HEK293T (cell line): ENCODE measurements around the gene ITLN1.

Experiments used
- CTCF ChIA-PET: fragments of 350-600 bp; formaldehyde crosslinking; extraction: SDS; loops from one replicate; lab custom pipeline; 2021; ENCODE audit warnings: antibody characterized with exemption, inconsistent platforms; lab: Yijun Ruan, JAX
- POLR2A ChIA-PET: fragments of 350-600 bp; formaldehyde crosslinking; extraction: SDS; loops from one replicate; lab custom pipeline; 2020; ENCODE audit warnings: antibody characterized with exemption, inconsistent platforms; lab: Yijun Ruan, JAX
- DNase-seq: peaks from one replicate; pipeline ENCODE4 v3.0.0; 2012; ENCODE audit warnings: mixed read lengths; ENCODE audit errors: extremely low spot score
- ARNT ChIP-seq: fragments of 450-650 bp; IDR thresholded peaks from 2 replicates; pipeline ENCODE4 v1.6.1; 2017; ENCODE audit warnings: mild to moderate bottlenecking
- BHLHE40 ChIP-seq: fragments of 450-650 bp; IDR thresholded peaks from 2 replicates; pipeline ENCODE4 v1.6.1; 2016; ENCODE audit warnings: mild to moderate bottlenecking, moderate library complexity, borderline replicate concordance
- CTBP1 ChIP-seq: fragments of 450-650 bp; IDR thresholded peaks from 2 replicates; pipeline ENCODE4 v1.6.1; 2016; ENCODE audit warnings: borderline replicate concordance
- ELF4 ChIP-seq: fragments of 450-650 bp; IDR thresholded peaks from 2 replicates; pipeline ENCODE4 v1.6.1; 2017; ENCODE audit warnings: antibody characterized with exemption
- FOXA1 ChIP-seq: fragments of 450-650 bp; IDR thresholded peaks from 2 replicates; pipeline ENCODE4 v1.6.1; 2016; ENCODE audit warnings: mild to moderate bottlenecking
- FOXK2 ChIP-seq: fragments of 450-650 bp; IDR thresholded peaks from 2 replicates; pipeline ENCODE4 v1.6.1; 2016; ENCODE audit warnings: mild to moderate bottlenecking
- FOXM1 ChIP-seq: fragments of 450-650 bp; IDR thresholded peaks from 2 replicates; pipeline ENCODE4 v1.6.1; 2017; ENCODE audit warnings: mild to moderate bottlenecking, borderline replicate concordance
- HDGF ChIP-seq: fragments of 450-650 bp; IDR thresholded peaks from 2 replicates; pipeline ENCODE4 v1.6.1; 2017; ENCODE audit warnings: antibody characterized with exemption, borderline replicate concordance
- L3MBTL2 ChIP-seq: fragments of 450-650 bp; conservative IDR thresholded peaks from 2 replicates; pipeline ENCODE4 v1.6.1; 2016; ENCODE audit warnings: mild to moderate bottlenecking
- LEF1 ChIP-seq: fragments of 450-650 bp; IDR thresholded peaks from 2 replicates; pipeline ENCODE4 v1.6.1; 2017; ENCODE audit warnings: mild to moderate bottlenecking, borderline replicate concordance
- NFRKB ChIP-seq: fragments of 450-650 bp; IDR thresholded peaks from 2 replicates; pipeline ENCODE4 v1.6.1; 2016; ENCODE audit warnings: mild to moderate bottlenecking, moderate library complexity
- PKNOX1 ChIP-seq: fragments of 450-650 bp; IDR thresholded peaks from 2 replicates; pipeline ENCODE4 v1.6.1; 2016
- SP1 ChIP-seq: fragments of 450-650 bp; IDR thresholded peaks from 2 replicates; pipeline ENCODE4 v1.6.1; 2017
- SUZ12 ChIP-seq: fragments of 450-650 bp; IDR thresholded peaks from 2 replicates; pipeline ENCODE4 v1.6.1; 2016; ENCODE audit warnings: mild to moderate bottlenecking
- TARDBP ChIP-seq: fragments of 450-650 bp; IDR thresholded peaks from 2 replicates; pipeline ENCODE4 v1.6.1; 2016
- ZNF384 ChIP-seq: fragments of 450-650 bp; IDR thresholded peaks from 2 replicates; pipeline ENCODE4 v1.6.1; 2016

The ITLN1 gene

GRCh38 chr1:160862203-160863060 is 22.5 kb downstream of the ITLN1 start, which contains the start of gene CD244:
TSS of gene CD244 (minus strand) at chr1:160862887. CDS start at chr1:160862677, 210 bp downstream.
- CTCF ChIA-PET: no interaction called here
- TF ChIP-seq LEF1 (no peak), FOXK2 (no peak), SP1 (no peak), FOXM1 (no peak), TARDBP (no peak), BHLHE40 (no peak), SUZ12 (no peak), ARNT (no peak), FOXA1 (no peak), HDGF (no peak), ELF4 (no peak), NFRKB (no peak), L3MBTL2 (no peak), ZNF384 (no peak), CTBP1 (no peak), PKNOX1 (no peak)
- no peak for DNase-seq
- POLR2A ChIA-PET: no interaction called here

DNA sequence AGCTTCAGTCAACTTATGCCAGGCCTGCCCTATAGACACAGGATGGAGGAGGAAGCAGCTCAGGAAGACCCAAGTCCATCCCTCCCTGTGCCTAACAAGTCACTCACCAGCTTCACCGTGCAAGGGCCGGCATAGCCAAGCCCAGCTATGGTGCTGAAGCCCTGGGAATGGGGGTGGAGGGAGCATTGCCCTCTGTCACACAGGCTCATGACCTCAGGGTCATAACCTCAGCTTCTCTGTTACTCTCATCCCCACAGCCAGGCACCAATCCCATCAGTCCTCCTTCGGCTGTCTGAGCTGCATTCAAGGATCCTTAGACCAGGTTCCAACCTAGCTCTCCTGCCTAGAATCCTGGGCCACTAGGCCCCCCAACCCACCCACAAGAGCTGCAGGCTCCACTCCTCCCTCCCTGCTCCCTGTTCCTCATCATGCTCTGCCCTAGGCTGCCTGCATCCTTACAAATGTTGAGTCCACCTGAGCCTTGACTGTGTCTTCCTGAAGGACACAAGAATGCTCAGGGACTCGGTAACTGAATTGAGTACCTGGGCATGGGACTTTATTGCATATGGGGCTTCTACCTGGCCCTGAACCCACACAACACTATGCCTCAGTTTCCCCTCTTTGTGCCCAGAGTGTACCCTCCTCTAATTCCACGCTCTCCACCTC is 24.0 kb downstream of the ITLN1 start:
- ChIA-PET CTCF (no interaction called here), POLR2A (no interaction called here)
- TF ChIP-seq NFRKB (no peak), SP1 (no peak), BHLHE40 (no peak), FOXM1 (no peak), ELF4 (no peak), L3MBTL2 (no peak), HDGF (no peak), FOXA1 (no peak), ARNT (no peak), TARDBP (no peak), ZNF384 (no peak)
- no peak for DNase-seq

- no peak for DNase-seq
- POLR2A ChIA-PET: no interaction called here
- CTCF ChIA-PET: no interaction called here
- TF ChIP-seq ZNF384 (no peak), SUZ12 (no peak), HDGF (no peak), BHLHE40 (no peak)
Observed at GRCh38 chr1:160859166-160859565, 25.8 kb downstream of the ITLN1 start.

GRCh38 chr1:160858507-160858906 is 26.5 kb downstream of the ITLN1 start:
- no peak for DNase-seq
- ChIA-PET POLR2A (no interaction called here), CTCF (no interaction called here)
- TF ChIP-seq SP1 (no peak), NFRKB (no peak), FOXK2 (no peak), SUZ12 (no peak), ELF4 (no peak), L3MBTL2 (no peak), CTBP1 (no peak), HDGF (no peak), BHLHE40 (no peak), LEF1 (no peak), ZNF384 (no peak), ARNT (no peak), FOXM1 (no peak), TARDBP (no peak), FOXA1 (no peak), PKNOX1 (no peak)

- CTCF ChIA-PET: no interaction called here
Observed at GRCh38 chr1:160858097-160858496, 26.9 kb downstream of the ITLN1 start.

More at GRCh38 chr1:160858097-160858496, 26.9 kb downstream of the ITLN1 start:
- POLR2A ChIA-PET: no interaction called here
- no peak for DNase-seq
- TF ChIP-seq L3MBTL2: no peak
- no peak for TF ChIP-seq FOXA1
- TF ChIP-seq FOXK2: no peak
- no peak for TF ChIP-seq NFRKB
- TF ChIP-seq SP1: no peak
- no peak for TF ChIP-seq ELF4
- TF ChIP-seq SUZ12: no peak
- no peak for TF ChIP-seq LEF1
- no peak for TF ChIP-seq TARDBP
- no peak for TF ChIP-seq PKNOX1
- no peak for TF ChIP-seq ARNT
- no peak for TF ChIP-seq ZNF384
- TF ChIP-seq HDGF: no peak
- TF ChIP-seq CTBP1: no peak
- no peak for TF ChIP-seq FOXM1
- TF ChIP-seq BHLHE40: no peak
